GM23338 (cell line): ENCODE results near the gene C5orf24. TPM values are rescaled to one million over a fixed set of nuclear protein-coding genes. Genes with fewer than 3 reads are reported as not detected.

Source experiments
- ATAC-seq: fragments of 200-7000 bp; cut with Tn5 transposase; 3 replicates; pipeline ENCODE4 v1.9.1; 2020
- DNase-seq: peaks from one replicate; pipeline ENCODE4 v3.0.0-alpha.2; 2015; ENCODE audit warnings: low spot score
- H2AFZ ChIP-seq: fragments of 200-600 bp; sonication (generic); 2 replicates; pipeline ENCODE4 v1.8.0; 2016; ENCODE audit warnings: antibody characterized with exemption, mild to moderate bottlenecking, moderate library complexity
- H3F3A ChIP-seq: fragments of 200-600 bp; sonication (generic); replicated peaks from 2 replicates; pipeline ENCODE4 v1.8.0; 2017; ENCODE audit warnings: antibody characterized with exemption, mixed run types, low read depth
- H3K27ac ChIP-seq: fragments of 200-600 bp; sonication (generic); 2 replicates; pipeline ENCODE4 v1.6.1; 2016; ENCODE audit warnings: low read depth
- H3K27me3 ChIP-seq: fragments of 200-600 bp; sonication (generic); 2 replicates; pipeline ENCODE4 v1.8.0; 2016; ENCODE audit warnings: mild to moderate bottlenecking, mixed run types, moderate library complexity; ENCODE audit not compliant: insufficient read depth
- H3K36me3 ChIP-seq: fragments of 200-600 bp; sonication (generic); 2 replicates; pipeline ENCODE4 v1.8.0; 2016; ENCODE audit warnings: mild to moderate bottlenecking; ENCODE audit not compliant: insufficient read depth
- H3K4me1 ChIP-seq: fragments of 200-600 bp; sonication (generic); 2 replicates; pipeline ENCODE4 v1.8.0; 2016; ENCODE audit warnings: mild to moderate bottlenecking, moderate library complexity; ENCODE audit not compliant: insufficient read depth
- H3K4me2 ChIP-seq: fragments of 200-600 bp; sonication (generic); 2 replicates; pipeline ENCODE4 v1.7.1; 2017; ENCODE audit warnings: mixed run types
- H3K4me3 ChIP-seq: fragments of 200-600 bp; sonication (generic); 2 replicates; pipeline ENCODE4 v1.6.1; 2016; ENCODE audit warnings: mixed run types
- H3K79me2 ChIP-seq: fragments of 200-600 bp; sonication (generic); replicated peaks from 2 replicates; pipeline ENCODE4 v1.8.0; 2017; ENCODE audit warnings: mild to moderate bottlenecking; ENCODE audit not compliant: insufficient read depth
- H3K9me2 ChIP-seq: fragments of 200-600 bp; sonication (generic); 2 replicates; pipeline ENCODE4 v1.8.0; 2017; ENCODE audit not compliant: insufficient read depth
- H4K20me1 ChIP-seq: fragments of 200-600 bp; sonication (generic); replicated peaks from 2 replicates; pipeline ENCODE4 v1.8.0; 2017; ENCODE audit warnings: mild to moderate bottlenecking; ENCODE audit not compliant: insufficient read depth
- H3K27ac Mint-ChIP-seq: 2 replicates; pipeline ENCODE4 v1.8.0; 2020; ENCODE audit warnings: inconsistent platforms, mild to moderate bottlenecking, moderate library complexity, mixed read lengths
- H3K27me3 Mint-ChIP-seq: 3 replicates; pipeline ENCODE4 v1.8.0; 2022; ENCODE audit warnings: low read depth, mild to moderate bottlenecking, moderate library complexity, mixed read lengths, inconsistent platforms; ENCODE audit not compliant: insufficient read depth, poor library complexity
- H3K36me3 Mint-ChIP-seq: 3 replicates; pipeline ENCODE4 v1.8.0; 2021; ENCODE audit warnings: low read depth, mild to moderate bottlenecking, inconsistent platforms, moderate library complexity, mixed read lengths
- H3K4me1 Mint-ChIP-seq: 3 replicates; pipeline ENCODE4 v1.8.0; 2020; ENCODE audit warnings: mild to moderate bottlenecking, inconsistent platforms, mixed read lengths
- H3K4me3 Mint-ChIP-seq: 3 replicates; pipeline ENCODE4 v1.8.0; 2021; ENCODE audit warnings: moderate library complexity, mild to moderate bottlenecking, inconsistent platforms, mixed read lengths
- H3K9me3 Mint-ChIP-seq: 3 replicates; pipeline ENCODE4 v1.8.0; 2020; ENCODE audit warnings: moderate library complexity, mild to moderate bottlenecking, inconsistent platforms, mixed read lengths
- CREB1 ChIP-seq: fragments of 250-450 bp; sonication (Bioruptor Pico); IDR thresholded peaks from 2 replicates; pipeline ENCODE4 v1.5.0; 2020; ENCODE audit warnings: low read depth, mild to moderate bottlenecking, moderate library complexity
- ETS1 ChIP-seq: IDR thresholded peaks from 2 replicates; pipeline ENCODE4 v1.6.1; 2016; ENCODE audit warnings: antibody characterized with exemption
- EZH2 ChIP-seq: fragments of 200-600 bp; sonication (generic); IDR thresholded peaks from one replicate; pipeline ENCODE4 v1.8.0; 2017; ENCODE audit warnings: antibody characterized with exemption, mild to moderate bottlenecking, low read depth; ENCODE audit not compliant: unreplicated experiment
- NANOG ChIP-seq: IDR thresholded peaks from 2 replicates; pipeline ENCODE4 v1.6.1; 2016; ENCODE audit warnings: antibody characterized with exemption, borderline replicate concordance
- POLR2AphosphoS5 ChIP-seq: IDR thresholded peaks from 2 replicates; pipeline ENCODE4 v1.6.1; 2016; ENCODE audit warnings: antibody characterized with exemption, low read depth
- ZNF114 ChIP-seq: fragments of 250-450 bp; sonication (Bioruptor Pico); IDR thresholded peaks from 2 replicates; pipeline ENCODE4 v1.5.0; 2020; ENCODE audit warnings: mild to moderate bottlenecking, moderate library complexity
- ZNF462 ChIP-seq: fragments of 250-450 bp; sonication (Bioruptor Pico); IDR thresholded peaks from 2 replicates; pipeline ENCODE4 v1.5.0; 2020; ENCODE audit warnings: mild to moderate bottlenecking, moderate library complexity
- polyA plus RNA-seq: library from polyadenylated mRNA; unstranded; fragments of >200 nt; fragmentation: Nextera tagmentation; extraction: Ambion mirVana; gene quantifications from 2 replicates; pipeline ENCODE4 v1.2.1, GENCODE V29; 2016
- total RNA-seq: library from RNA; depleted of rRNA; stranded (reverse); fragments of >200 nt; shearing (Covaris generic); gene quantifications from 2 replicates; pipeline ENCODE4 v1.2.3, GENCODE V29; 2014

The C5orf24 gene
- total and polyA plus RNA-seq, 2 experiments from 2014 or later: 14.6 to 21.1 TPM

GRCh38 chr5:134873987-134874830 is 28.4 kb downstream of the C5orf24 start, which contains the start of gene TXNDC15:
Gene TXNDC15 (plus strand): TSS chr5:134874371. CDS start chr5:134874428, 57 bp downstream.
- Histone ChIP-seq H3K79me2 (peaks cover 23% of the 10 kb centered on the region), H3K4me1 (peaks cover 14% of the 10 kb centered on the region; the same call in 1 of the 2 replicates), H3F3A (0 out of 2 replicates have a peak, but pooled peaks cover 6% of the 10 kb centered on the region), H3K36me3 (no peaks in the 10 kb centered on the region), H4K20me1 (no peaks in the 10 kb centered on the region), H3K4me3 (peak within 1 kb of the TSS; percentile 95), H2AFZ (peak within 1 kb of the TSS; percentile 89), H3K9me2 (no peaks in the 10 kb centered on the region), H3K27me3 (no peaks in the 10 kb centered on the region), H3K27ac (peak within 1 kb of the TSS; percentile 89), H3K4me2 (peak within 1 kb of the TSS; percentile 96)
- Mint-ChIP-seq H3K36me3 (no peaks in the 10 kb centered on the region; the same call in 1 of the 3 replicates), H3K27me3 (peaks cover 7% of the 10 kb centered on the region), H3K4me3 (peak within 1 kb of the TSS; percentile 87), H3K9me3 (no peaks in the 10 kb centered on the region), H3K4me1 (peaks cover 15% of the 10 kb centered on the region), H3K27ac (peak within 1 kb of the TSS; percentile 93)
- TF ChIP-seq EZH2: no peak
- TF ChIP-seq ZNF114 (CRISPR knock-in tag): peak; percentile 69; the same call in 1 of the 2 replicates
- peak; percentile 93 for TF ChIP-seq POLR2AphosphoS5
- peak; percentile 42; the same call in 1 of the 2 replicates for TF ChIP-seq CREB1
- peak; percentile 94 for DNase-seq
- ATAC-seq: peak; percentile 95

- Mint-ChIP-seq H3K27ac (peak overlapping the region; percentile 30; the same call in 1 of the 2 replicates), H3K4me1 (peaks cover 15% of the 10 kb centered on the region), H3K4me3 (peak overlapping the region; percentile 87), H3K9me3 (no peaks in the 10 kb centered on the region), H3K27me3 (peaks cover 7% of the 10 kb centered on the region), H3K36me3 (no peaks in the 10 kb centered on the region; the same call in 1 of the 3 replicates)
- DNase-seq (peak; percentile 32), ATAC-seq (peak; percentile 13)
- H2AFZ ChIP-seq: peak overlapping the region; percentile 89
- H3K36me3 ChIP-seq: no peaks in the 10 kb centered on the region
- peaks cover 23% of the 10 kb centered on the region for H3K79me2 ChIP-seq
- H3K4me3 ChIP-seq: peak overlapping the region; percentile 95
- no peak overlapping the region; the same call in 1 of the 2 replicates for H3K27ac ChIP-seq
- peak overlapping the region; percentile 96 for H3K4me2 ChIP-seq
- H3K9me2 ChIP-seq: no peaks in the 10 kb centered on the region
- peaks cover 14% of the 10 kb centered on the region; the same call in 1 of the 2 replicates for H3K4me1 ChIP-seq
- H3F3A ChIP-seq: 0 out of 2 replicates have a peak, but pooled peaks cover 6% of the 10 kb centered on the region
- H4K20me1 ChIP-seq: no peaks in the 10 kb centered on the region
- no peaks in the 10 kb centered on the region for H3K27me3 ChIP-seq
- TF ChIP-seq NANOG (no peak), ZNF462 (no peak), EZH2 (no peak), ETS1 (no peak)
Measured at GRCh38 chr5:134874831-134875655, 29.3 kb downstream of the C5orf24 start.
